Right atrium auricular region (tissue), 2 donors: ENCODE measurements around the gene IGF2BP3. TPM values are rescaled to one million over a fixed set of nuclear protein-coding genes. Genes with fewer than 3 reads are reported as not detected.

Experiments
- DNase-seq: peaks from one replicate; pipeline ENCODE4 v3.0.0-alpha.2; 2019; ENCODE audit warnings: low spot score
- H3K27ac ChIP-seq, 2 donors: fragments of 200-600 bp; sonication (generic); 1 replicate in 1 of 2; 2 replicates in 1 of 2; pipeline ENCODE4 v1.5.1; 2016 to 2019
- H3K27me3 ChIP-seq, 2 donors: fragments of 200-600 bp; sonication (generic); one replicate each; pipeline versions ENCODE4 v1.5.1 to v1.6.0; 2017 to 2019
- H3K36me3 ChIP-seq: fragments of 200-600 bp; sonication (generic); one replicate; pipeline ENCODE4 v1.5.1; 2016
- H3K4me1 ChIP-seq, 2 donors: fragments of 200-600 bp; sonication (generic); one replicate each; pipeline versions ENCODE4 v1.5.1 to v1.6.0; 2017 to 2019
- H3K4me3 ChIP-seq, 2 donors: fragments of 200-600 bp; sonication (generic); 1 replicate in 1 of 2; 2 replicates in 1 of 2; pipeline ENCODE4 v1.5.1; 2017 to 2019; ENCODE audit warnings: mild to moderate bottlenecking in 1 of 2, moderate library complexity in 1 of 2
- H3K9me3 ChIP-seq, 2 donors: fragments of 200-600 bp; sonication (generic); one replicate each; pipeline ENCODE4 v1.5.1; 2019
- total RNA-seq, 2 donors: library from RNA; depleted of rRNA; stranded (reverse); fragments of >200 nt; gene quantifications; one replicate each; pipeline ENCODE4 v1.1.0, GENCODE V29; 2016
- TF ChIP-seq, protein P1 (sequence below), 2 donors: fragments of 200-600 bp; sonication (generic); IDR thresholded peaks; one replicate each; pipeline ENCODE4 v1.5.1; 2019; ENCODE audit warnings: antibody characterized with exemption in 2 of 2

Gene IGF2BP3
- total RNA-seq, 2 donors from 2014 or later: not detected

DNA sequence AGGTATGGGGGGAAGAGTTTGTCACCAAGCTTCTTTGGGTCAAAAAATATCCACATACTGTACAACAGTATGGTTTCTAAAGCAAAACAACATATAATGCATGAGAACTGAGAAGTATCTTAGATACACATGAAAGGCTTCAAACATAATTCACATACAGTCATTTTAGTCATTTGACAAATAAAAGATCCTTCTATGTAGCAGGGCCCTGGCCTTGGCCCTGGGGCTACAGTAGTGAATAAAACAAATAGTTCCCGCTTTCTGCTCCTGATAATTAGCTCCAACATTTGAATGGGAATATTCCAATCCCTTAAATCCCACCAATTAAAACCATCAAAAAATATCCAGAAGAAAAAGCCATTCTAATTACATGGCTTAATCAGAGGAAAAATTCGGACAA lies 119.8 kb downstream of the IGF2BP3 start:
- Histone ChIP-seq H3K4me1 (no peaks in the 10 kb centered on the region), H3K27ac (no peak overlapping the region), H3K9me3 (no peaks in the 10 kb centered on the region), H3K27me3 (no peaks in the 10 kb centered on the region), H3K4me3 (no peak overlapping the region), H3K36me3 (no peaks in the 10 kb centered on the region)
- TF ChIP-seq, protein P1, sequence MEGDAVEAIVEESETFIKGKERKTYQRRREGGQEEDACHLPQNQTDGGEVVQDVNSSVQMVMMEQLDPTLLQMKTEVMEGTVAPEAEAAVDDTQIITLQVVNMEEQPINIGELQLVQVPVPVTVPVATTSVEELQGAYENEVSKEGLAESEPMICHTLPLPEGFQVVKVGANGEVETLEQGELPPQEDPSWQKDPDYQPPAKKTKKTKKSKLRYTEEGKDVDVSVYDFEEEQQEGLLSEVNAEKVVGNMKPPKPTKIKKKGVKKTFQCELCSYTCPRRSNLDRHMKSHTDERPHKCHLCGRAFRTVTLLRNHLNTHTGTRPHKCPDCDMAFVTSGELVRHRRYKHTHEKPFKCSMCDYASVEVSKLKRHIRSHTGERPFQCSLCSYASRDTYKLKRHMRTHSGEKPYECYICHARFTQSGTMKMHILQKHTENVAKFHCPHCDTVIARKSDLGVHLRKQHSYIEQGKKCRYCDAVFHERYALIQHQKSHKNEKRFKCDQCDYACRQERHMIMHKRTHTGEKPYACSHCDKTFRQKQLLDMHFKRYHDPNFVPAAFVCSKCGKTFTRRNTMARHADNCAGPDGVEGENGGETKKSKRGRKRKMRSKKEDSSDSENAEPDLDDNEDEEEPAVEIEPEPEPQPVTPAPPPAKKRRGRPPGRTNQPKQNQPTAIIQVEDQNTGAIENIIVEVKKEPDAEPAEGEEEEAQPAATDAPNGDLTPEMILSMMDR (IDR thresholded peaks at IDR 0.05): no peak
- no peak for DNase-seq

DNA sequence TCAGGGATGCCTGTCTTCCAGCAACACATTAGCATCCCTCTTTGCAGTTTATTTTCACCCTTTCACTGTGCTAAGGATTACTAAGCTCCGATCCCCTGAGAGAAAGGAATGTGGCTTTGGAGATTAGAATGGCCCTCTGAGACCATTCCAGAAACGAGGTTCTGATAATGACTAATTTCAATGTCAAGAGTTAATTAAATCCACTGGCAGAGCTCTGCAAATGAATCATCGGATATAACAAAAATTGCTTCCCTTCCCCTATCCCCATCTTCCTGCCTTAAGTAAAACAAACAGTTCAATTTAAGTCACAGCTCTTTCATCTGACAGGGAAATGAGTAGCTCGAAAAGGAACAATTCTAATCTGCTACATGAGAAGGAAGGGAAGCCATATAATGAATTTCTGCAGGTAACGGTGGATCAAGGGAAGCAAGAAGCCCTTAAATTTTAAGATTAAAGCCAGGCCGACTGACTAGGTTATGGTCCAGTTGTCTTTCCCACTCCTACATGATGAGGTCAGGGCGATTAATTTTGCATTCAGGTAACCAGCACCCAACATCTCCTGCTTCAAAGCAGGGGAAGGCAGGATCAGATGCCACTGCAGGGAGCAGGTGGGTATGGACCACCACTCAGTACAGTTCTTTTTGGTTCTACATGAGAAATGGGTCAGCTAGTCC lies 120.7 kb downstream of the IGF2BP3 start:
- Histone ChIP-seq H3K27me3 (no peaks in the 10 kb centered on the region), H3K36me3 (no peaks in the 10 kb centered on the region), H3K27ac (no peak overlapping the region), H3K4me3 (no peak overlapping the region), H3K4me1 (no peaks in the 10 kb centered on the region), H3K9me3 (no peaks in the 10 kb centered on the region)
- no peak for DNase-seq
- TF ChIP-seq, protein P1 (IDR thresholded peaks at IDR 0.05): no peak

DNA sequence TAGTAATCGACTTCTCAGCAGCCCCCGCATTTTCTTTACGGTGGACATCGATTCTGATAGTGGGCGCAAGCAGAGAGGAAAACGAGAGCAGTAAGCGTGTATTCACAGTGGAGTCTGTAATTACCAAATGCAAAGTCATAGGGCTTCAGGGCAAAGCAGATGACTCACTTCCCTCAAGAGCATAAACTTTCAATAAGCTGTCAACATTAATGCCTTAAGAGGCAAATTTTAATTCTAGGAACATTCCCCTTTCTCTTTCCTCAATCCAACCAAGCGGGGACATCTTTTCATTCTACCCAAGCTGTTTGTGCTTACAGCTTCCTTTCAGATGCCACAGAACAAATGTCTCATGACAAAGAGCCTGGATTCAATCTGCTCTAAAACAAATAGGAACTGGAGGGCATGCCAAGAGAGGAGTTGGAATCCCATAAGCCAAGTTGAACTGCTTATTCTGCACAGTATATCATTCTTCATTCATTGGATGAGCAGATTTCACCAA lies 122.6 kb downstream of the IGF2BP3 start:
- H3K4me3 ChIP-seq: no peak overlapping the region

DNA sequence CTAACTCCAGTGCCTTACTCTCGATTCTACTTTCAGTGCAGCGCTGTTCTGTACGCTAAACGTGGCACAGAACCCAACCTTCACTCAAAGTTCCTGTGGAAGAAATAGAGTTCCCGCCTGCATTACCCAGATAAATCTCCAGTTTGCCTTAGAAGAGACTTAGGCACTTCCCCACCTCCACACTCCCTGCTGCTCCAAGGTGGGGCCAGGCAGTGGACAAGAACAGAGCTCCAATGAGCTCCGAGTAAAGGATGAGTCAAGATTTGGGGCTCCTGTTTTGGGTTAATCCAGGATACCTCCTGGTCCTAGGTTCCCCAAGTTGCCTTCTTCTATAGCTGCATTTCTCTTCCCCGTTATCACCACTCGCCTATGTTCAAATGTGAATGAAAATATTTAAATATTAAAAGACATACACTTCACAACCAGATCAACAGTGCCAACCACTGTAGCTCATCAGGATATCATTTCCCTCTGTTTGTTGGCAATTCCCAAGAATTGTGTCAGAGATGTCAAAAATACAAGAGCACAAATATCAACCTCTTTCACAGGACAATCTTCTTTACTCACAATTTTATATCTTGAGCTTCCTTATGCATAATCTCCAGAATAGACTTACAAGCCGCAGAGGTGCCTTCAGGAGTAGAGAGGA lies 123.1 kb downstream of the IGF2BP3 start:
- Histone ChIP-seq H3K27me3 (no peaks in the 10 kb centered on the region), H3K4me1 (no peaks in the 10 kb centered on the region), H3K27ac (no peak overlapping the region), H3K4me3 (no peak overlapping the region), H3K9me3 (no peaks in the 10 kb centered on the region), H3K36me3 (no peaks in the 10 kb centered on the region)
- TF ChIP-seq, protein P1 (IDR thresholded peaks at IDR 0.05): no peak
- no peak for DNase-seq

More for the DNA sequence above, 122.6 kb downstream of the IGF2BP3 start:
- DNase-seq: no peak
- Histone ChIP-seq H3K9me3 (no peaks in the 10 kb centered on the region), H3K36me3 (no peaks in the 10 kb centered on the region), H3K4me1 (no peaks in the 10 kb centered on the region), H3K27me3 (no peaks in the 10 kb centered on the region), H3K27ac (no peak overlapping the region)
- TF ChIP-seq, protein P1 (IDR thresholded peaks at IDR 0.05): no peak

DNA sequence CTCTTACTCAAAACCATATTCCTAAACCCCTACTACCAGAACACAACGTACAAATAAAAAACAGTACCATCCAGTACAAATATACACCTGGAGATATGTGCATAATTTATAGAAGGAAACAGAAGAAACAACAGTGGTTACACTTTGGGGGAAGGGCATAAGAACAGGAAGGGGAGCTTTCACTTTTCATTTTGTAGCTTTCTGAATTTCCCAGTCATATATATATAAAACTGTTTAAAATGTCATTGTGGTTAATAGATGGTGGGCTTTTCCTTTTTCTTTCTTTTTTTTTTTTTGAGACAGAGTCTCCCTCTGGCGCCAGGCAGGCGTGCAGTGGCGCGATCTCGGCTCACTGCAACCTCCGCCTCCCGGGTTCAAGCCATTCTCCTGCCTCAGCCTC lies 124.0 kb downstream of the IGF2BP3 start:
- Histone ChIP-seq H3K27me3 (no peaks in the 10 kb centered on the region), H3K4me3 (no peak overlapping the region), H3K36me3 (no peaks in the 10 kb centered on the region), H3K9me3 (no peaks in the 10 kb centered on the region), H3K27ac (no peak overlapping the region), H3K4me1 (no peaks in the 10 kb centered on the region)
- TF ChIP-seq, protein P1 (IDR thresholded peaks at IDR 0.05): no peak
- DNase-seq: no peak
